Left ventricle myocardium superior (tissue), 1 donor: Measurements from ENCODE around the gene RHOT2. TPM values are rescaled to one million over a fixed set of nuclear protein-coding genes. Genes with fewer than 3 reads are reported as not detected.
A peak's percentile ranks its signal among the peaks of the same experiment; 100 is the strongest.

Source experiments
- ATAC-seq: fragments of 200-7000 bp; cut with Tn5 transposase; one replicate; pipeline ENCODE4 v1.9.1; 2020; ENCODE audit warnings: mild to moderate bottlenecking, moderate library complexity
- DNase-seq: peaks from one replicate; pipeline ENCODE4 v3.0.0-alpha.2; 2020
- intact Hi-C: fragments of 100-400 bp; cut with micrococcal nuclease; formaldehyde crosslinking; loops from one replicate; pipeline ENCODE4 v1.11.0; 2022
- total RNA-seq: library from RNA; stranded (reverse); fragmentation: NEBNext Ultra II Directional; extraction: Animal tissue kit (Norgen Biotek cat#: 25700); gene quantifications from one replicate; pipeline ENCODE4 v1.2.1, GENCODE V29; 2021
- donor health status: DM: no; HTN: yes; CAD: no; lungs with severe emphysema.

RHOT2 gene
- total RNA-seq, 1 donor from 2014 or later = 88.8 TPM

- intact Hi-C loops = no loop called here
- no peak for ATAC-seq
- no peak for DNase-seq
Measured at GRCh38 chr16:718922-719321, 51.0 kb downstream of the RHOT2 start.

GRCh38 chr16:719815-720446, 52.0 kb downstream of the RHOT2 start:
- ATAC-seq (no peak), DNase-seq (no peak)
- intact Hi-C loops = no loop called here

- intact Hi-C loops = no loop called here
- ATAC-seq (peak; percentile 62), DNase-seq (peak; percentile 57)
Measured at GRCh38 chr16:720447-720989, 52.6 kb downstream of the RHOT2 start.

GRCh38 chr16:720990-721764, 53.2 kb downstream of the RHOT2 start, which contains the start of gene ANTKMT:
ANTKMT (plus strand) TSS chr16:721146; CDS start chr16:721275, 129 bp downstream.
- peak; percentile 90 for DNase-seq
- intact Hi-C loops = no loop called here
- peak; percentile 90 for ATAC-seq

GRCh38 chr16:721765-722540, 54.0 kb downstream of the RHOT2 start:
- no peak for DNase-seq
- no peak for ATAC-seq
- intact Hi-C loops = no loop called here

- ATAC-seq (no peak), DNase-seq (no peak)
- intact Hi-C loops = no loop called here
Measured at GRCh38 chr16:722835-723633, 55.1 kb downstream of the RHOT2 start.

GRCh38 chr16:723695-724094, 55.8 kb downstream of the RHOT2 start:
- DNase-seq = no peak
- intact Hi-C loops = no loop called here
- ATAC-seq = no peak

Other genes with a start within 250 kb of the RHOT2 start
- 28.3 TPM for gene RAB11FIP3, start 242.5 kb upstream of the RHOT2 start, total RNA-seq
- 17.8 TPM for gene CAPN15, start 140.4 kb upstream of the RHOT2 start, total RNA-seq
- gene PRR35, start 107.7 kb upstream of the RHOT2 start, total RNA-seq = not detected
- 0.52 TPM for gene NHLRC4, start 101.1 kb upstream of the RHOT2 start, total RNA-seq
- gene PIGQ, start 98.2 kb upstream of the RHOT2 start, total RNA-seq = 16.9 TPM
- gene RAB40C, start 78.1 kb upstream of the RHOT2 start, total RNA-seq = 11.4 TPM
- gene WFIKKN1, start 37.1 kb upstream of the RHOT2 start, total RNA-seq = 0.10 TPM
- 62.2 TPM for gene METTL26, start 31.8 kb upstream of the RHOT2 start, total RNA-seq
- gene MCRIP2, start 26.3 kb upstream of the RHOT2 start, total RNA-seq = 187 TPM
- 10.9 TPM for gene WDR90, start 18.8 kb upstream of the RHOT2 start, total RNA-seq
- gene RHBDL1, start 7.5 kb downstream of the RHOT2 start, total RNA-seq = 1.9 TPM
- 144 TPM for gene STUB1, start 12.3 kb downstream of the RHOT2 start, total RNA-seq
- gene JMJD8, start 16.2 kb downstream of the RHOT2 start, total RNA-seq = 49.0 TPM
- gene WDR24, start 22.3 kb downstream of the RHOT2 start, total RNA-seq = 8.3 TPM
- 0.99 TPM for gene FBXL16, start 37.7 kb downstream of the RHOT2 start, total RNA-seq
- gene METRN, start 47.0 kb downstream of the RHOT2 start, total RNA-seq = 57.9 TPM
- gene ANTKMT, start 53.0 kb downstream of the RHOT2 start, total RNA-seq = 31.2 TPM
- 0.50 TPM for gene CCDC78, start 58.3 kb downstream of the RHOT2 start, total RNA-seq
- gene HAGHL, start 59.0 kb downstream of the RHOT2 start, total RNA-seq = 13.6 TPM
- 34.5 TPM for gene CIAO3, start 72.9 kb downstream of the RHOT2 start, total RNA-seq
- gene MSLN, start 92.6 kb downstream of the RHOT2 start, total RNA-seq = 4.6 TPM
- gene RPUSD1, start 120.2 kb downstream of the RHOT2 start, total RNA-seq = 8.7 TPM
- 6.6 TPM for gene CHTF18, start 120.5 kb downstream of the RHOT2 start, total RNA-seq
- not detected for gene GNG13, start 132.6 kb downstream of the RHOT2 start, total RNA-seq